Stimulated activated CD4-positive, alpha-beta T cell treated with anti-CD3 and anti-CD28 coated beads, Interleukin-2, amount 100 ng/mL, for 4 hours (primary cell): ENCODE results near the gene VASH1.

Source experiments
- DNase-seq: peaks from one replicate; pipeline ENCODE4 v3.0.0-alpha.2; 2020; ENCODE audit warnings: low read depth

The VASH1 gene

GRCh38 chr14:76784881-76785280 is 23.6 kb downstream of the VASH1 start:
- peak; percentile 18 for DNase-seq

DNA sequence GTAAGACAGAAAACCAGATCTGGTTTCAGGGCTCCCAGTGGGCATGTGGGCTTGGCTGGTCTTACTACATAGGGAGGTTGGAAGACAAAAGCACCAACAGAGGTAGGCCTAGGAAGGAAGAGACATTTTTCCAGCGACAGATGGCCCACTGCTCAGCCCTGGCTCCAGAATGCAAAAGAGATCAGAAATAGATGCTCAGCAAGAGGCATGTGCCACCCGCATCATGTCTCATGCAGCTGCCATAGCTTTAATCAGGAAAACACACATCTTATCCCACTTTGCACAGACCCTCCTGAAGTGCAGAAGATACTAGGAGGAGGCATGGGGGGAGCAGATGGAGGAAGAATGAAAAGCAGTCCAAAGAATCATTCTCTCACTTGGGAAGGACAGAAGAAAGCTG is 25.3 kb downstream of the VASH1 start:
- DNase-seq: no peak

DNA sequence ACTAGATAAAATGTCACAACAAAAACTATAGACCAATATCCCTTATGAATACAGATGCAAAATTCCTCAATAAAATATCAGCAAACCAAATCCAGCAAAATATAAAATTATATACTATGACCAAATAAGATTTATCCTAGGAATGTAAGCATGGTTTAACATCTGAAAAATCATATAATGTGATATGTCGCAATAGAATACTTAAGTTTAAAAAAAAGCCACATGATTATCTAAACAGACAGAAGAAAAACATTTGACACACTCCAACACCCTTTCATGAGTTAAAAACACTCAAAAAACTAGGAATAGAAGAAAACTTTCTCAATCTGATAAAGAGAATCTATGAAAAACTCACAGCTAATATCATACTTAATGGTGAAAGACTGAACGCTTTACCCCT is 31.2 kb downstream of the VASH1 start:
- no peak for DNase-seq

DNA sequence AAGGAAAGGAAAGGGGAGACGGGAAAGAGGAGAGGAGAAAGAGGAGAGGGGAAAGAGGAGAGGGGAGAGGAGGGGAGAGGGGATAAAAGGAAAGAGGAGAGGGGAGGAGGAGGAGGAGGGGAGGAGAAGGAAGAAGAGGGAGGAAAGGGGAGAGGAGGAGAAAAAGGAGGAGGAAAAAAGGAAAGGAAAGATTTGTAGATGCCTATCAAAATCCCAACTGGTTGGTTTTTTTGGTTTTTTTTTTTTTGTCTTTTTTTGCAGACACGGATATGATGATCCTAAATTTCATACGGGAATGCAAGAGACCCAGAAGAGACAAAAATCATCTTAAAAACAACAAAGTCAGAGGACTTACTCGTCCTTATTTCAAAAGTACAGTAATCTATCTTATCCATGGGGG is 32.1 kb downstream of the VASH1 start:
- no peak for DNase-seq

DNA sequence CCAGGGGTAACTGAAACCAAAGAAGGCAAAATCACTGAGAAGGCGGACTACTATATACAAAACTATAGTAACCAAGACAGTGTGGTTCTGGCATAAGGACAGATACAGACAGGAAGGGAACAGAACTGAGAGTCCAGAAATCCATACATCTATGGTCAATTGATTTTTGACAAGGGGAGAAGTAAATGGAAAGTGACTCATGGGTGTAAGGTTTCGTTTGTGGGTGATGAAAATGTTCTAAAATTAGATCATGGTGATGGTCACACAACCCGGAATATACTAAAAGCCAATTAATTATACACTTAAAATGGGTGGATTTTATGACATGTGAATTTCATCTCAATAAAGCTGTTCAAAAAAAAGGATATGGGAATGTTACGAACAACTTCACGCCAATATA is 32.7 kb downstream of the VASH1 start:
- DNase-seq: no peak

- no peak for DNase-seq
Observed at GRCh38 chr14:76806446-76806845, 45.2 kb downstream of the VASH1 start.

DNA sequence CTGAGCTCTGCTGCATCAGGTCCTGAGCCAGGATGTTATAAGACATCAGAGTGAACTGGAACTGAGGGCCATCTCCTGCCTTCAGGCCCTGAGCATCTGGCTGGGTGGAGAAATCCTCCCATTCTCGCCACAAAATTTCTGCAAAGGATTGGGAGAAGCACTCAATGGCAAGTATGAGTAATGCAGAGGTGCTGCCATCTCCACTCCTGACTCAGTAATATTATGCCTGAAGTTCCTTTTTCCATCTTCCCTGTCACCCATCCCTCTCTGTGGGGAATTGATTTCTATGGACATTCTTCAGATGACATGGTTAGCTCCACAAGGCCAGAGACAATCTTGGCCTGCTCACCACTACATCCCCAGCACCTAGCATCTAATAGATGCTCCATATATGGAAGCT is 46.7 kb downstream of the VASH1 start:
- no peak for DNase-seq

DNA sequence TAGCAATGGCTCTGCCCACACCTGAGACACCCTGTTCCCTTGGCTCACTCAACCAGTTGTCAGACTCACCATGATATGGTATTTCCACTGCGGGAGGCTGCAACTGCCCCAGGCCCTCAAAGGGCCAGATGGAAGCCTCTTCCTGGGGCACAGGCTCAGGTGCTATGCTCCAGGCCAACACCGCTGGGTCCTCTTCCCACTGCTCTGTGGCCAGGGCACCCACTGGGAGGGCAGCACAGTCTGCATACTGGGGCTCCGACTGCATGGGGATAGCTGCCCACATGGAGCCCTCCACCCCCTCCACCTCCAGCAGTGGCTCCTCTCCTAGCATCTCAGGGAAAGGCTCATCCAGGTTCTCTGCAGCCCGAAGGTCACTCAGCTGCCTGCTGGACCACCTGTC is 47.7 kb downstream of the VASH1 start:
- no peak for DNase-seq

- no peak for DNase-seq
Observed at GRCh38 chr14:76810525-76810924, 49.3 kb downstream of the VASH1 start.

GRCh38 chr14:76810953-76811400 is 49.7 kb downstream of the VASH1 start:
- DNase-seq: no peak

- no peak for DNase-seq
Observed at GRCh38 chr14:76811561-76811960, 50.3 kb downstream of the VASH1 start.

DNA sequence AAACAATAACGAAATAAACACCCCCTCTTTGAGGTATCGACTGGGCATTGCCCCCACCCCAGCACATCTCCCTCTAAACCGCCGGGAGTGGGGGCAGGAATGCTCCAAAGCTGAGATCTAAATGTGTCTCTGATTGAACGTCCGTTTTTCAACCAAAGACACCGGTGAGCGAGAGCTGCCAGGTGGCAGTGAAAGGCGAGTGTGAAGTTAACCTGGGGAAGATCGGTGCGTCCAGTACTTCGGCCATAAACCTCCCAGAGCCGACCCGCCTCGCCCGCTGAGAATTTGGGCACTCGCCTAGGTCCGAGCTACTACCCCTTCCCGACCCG is 50.8 kb downstream of the VASH1 start:
- no peak for DNase-seq

DNA sequence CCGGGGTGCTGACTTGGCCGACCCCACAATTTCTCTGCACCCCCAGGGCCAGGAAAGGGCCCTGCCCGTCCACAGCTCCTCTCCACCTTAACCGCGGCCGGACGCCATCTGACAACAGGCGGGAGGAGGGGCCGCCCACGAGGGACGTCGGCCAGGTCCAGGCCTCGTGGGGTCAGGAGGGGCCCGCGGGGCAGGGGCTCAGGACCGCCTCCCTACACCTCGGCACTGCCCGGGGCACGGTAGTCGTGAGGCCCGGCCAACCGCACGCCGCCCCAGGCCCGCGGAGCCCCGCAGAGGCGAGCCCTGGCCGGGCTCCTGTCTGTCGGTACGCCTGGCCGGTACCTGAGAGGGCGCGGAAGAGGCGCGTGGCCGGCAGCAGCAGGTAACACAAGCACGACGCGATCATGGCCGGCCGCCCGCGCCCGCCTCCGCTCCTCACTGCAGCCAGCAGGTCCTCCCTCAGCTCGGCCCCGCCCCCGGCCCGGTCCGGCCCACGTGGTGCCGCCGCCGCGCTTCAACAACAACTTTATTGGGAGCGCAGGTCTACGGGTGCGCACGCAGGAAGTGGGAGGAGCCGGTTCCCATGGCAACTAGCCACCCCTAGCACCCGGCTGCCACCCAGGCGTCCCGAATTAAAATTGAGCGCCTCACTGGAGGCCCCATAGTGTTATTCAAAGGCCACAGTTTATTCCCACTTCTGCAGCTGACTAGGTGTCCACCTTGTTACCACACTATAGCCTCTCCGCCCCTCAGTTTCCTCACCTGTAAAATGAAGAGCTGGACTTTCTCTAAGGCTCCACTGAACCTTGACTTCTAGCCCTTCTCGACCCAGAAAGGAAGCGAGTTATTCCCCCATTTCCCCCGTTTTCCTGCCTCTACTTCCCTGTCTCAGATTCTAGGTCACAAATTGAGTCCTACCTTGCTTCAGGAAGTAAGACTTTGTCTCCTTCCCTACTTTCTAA is 51.4 kb downstream of the VASH1 start, which contains the start of gene ANGEL1:
Gene ANGEL1 (minus strand): TSS at position 461 of the 962 bp plus-strand sequence. CDS start 55 bp downstream, at position 406.
- peak; percentile 95 for DNase-seq

DNA sequence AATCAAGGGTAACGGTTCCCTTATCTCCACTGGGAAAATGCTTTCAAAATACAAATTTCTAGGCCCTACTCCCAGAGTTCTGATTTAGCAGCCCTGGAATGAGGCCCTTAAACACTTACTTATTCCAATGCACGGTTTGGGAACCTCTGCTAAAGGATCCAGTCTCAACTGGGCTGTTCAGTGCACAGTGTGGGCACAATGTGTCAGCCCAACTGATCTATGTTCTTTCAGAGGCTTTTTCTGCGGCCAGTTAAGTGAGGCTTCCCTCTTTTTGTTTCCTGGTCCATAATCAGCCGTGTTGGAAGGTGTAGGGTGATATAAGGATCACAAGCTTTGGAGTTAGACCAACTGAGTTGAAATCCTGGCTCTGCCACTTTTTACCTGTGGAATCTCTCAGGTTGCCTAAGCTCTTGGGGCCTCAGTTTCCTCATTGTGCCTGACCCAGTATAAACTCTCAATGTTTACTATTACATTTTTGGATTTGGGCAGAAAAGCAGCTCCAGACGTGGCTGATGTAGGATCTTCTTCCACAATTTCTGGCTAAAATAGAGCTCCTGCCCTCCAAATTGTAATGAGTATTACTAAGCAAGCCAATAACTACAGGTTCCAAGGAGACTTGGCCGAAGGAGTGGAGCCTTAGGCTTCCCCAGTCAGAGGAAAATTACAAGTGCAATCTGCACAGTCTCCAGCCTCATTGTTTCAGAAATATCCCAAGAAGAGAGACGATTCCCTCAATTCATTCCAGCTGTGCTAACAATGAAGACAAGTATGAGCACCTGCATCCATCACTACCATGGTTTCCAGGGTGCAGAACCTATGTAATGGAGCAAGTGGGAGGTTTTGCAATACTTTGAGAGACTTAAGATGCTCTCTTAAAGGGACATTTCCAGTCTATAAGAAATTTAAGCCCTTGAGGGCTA is 53.7 kb downstream of the VASH1 start:
- DNase-seq: no peak

DNA sequence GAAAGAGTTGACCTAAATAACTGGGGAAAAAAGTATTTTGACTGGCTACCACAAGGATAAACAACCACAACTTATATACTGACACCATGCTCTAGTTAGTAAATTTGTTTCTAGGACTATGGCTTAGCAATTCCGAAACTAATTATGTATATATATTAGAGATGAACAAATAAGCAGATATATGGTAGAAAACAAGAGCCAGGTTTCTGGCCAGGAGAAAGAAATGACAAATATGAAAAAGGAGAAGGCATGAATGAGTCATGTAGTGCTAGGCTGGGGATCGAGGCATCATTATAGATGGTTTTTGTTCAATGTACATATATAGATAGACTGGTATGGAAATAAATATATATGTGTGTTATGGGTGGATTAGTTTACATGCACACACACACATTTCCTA is 59.4 kb downstream of the VASH1 start:
- DNase-seq: no peak

GRCh38 chr14:76826122-76826521 is 64.9 kb downstream of the VASH1 start, which contains the start of gene LRRC74A:
TSS of gene LRRC74A (plus strand) at chr14:76826408. CDS start at chr14:76826698, 290 bp downstream.
- DNase-seq: no peak

DNA sequence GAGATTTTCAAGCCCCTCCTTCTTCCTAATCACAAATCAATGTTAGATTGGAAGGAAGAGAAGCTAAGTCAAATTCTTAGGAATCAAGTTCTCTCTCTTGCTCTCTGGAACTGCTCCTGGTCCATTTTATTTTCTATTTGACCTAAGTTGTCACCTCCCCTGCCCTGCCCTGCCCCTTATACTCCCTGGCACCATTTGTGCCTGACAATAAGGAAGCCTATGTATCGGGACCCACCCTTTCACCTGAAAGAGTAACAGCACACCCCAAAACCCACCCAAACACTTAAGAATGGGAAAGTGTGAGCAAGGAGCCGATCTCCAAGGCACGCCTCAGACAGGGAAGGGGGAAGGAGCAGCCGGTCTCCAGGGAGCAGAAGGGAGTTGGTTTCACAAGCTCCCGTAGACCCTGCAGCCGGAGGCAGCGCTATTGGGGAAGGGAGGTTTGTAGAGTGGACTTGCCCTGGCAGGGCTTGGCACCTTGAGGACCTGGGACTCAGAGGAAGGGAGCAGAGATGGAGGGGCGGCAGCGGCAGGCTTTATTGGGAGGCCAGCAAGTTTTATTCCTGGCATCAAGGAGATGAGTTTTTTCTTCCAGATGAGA is 66.5 kb downstream of the VASH1 start:
- no peak for DNase-seq

GRCh38 chr14:76828339-76829012 is 67.2 kb downstream of the VASH1 start:
- DNase-seq: no peak

- DNase-seq: no peak
Observed at GRCh38 chr14:76829013-76829365, 67.7 kb downstream of the VASH1 start.

DNA sequence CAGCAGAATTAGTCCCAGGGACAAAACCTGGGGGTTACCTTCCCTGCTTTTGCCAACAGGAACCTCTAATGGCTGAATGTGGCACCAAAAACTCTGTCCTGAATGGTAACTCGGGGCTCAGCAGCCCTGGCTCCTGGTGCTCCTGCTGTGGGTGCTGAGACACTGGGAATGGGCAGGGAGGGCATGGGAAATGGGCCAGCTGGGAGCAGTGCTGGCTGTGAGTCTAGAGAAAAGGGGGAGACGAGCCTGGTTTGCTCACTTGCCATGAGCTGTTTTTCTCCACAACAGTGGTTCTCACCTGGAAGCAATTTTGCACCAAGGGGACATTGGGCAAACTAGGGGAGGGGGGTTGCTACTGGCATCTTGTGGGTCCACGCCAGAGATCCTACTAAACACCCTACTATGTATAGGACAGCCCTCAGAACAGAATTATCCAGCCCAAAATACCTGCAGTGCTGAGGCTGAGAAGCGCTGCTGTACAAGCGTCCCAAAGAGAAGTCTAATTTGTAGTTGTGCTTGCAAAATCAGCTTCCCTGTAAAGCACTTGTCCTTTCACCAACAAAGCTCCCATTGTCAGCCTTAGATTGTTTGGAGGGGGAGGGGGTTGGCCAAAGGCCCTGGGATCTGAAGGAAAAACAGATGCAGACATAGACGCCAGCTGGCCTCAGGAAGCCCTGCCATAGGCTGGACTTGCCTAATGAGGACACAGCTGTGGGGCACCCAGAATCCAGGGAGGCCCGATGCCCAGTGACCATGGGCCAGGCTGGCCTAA is 68.6 kb downstream of the VASH1 start:
- no peak for DNase-seq

GRCh38 chr14:76830556-76830955 is 69.3 kb downstream of the VASH1 start:
- DNase-seq: no peak
